ENCODE measurements around the gene SCN5A.

The SCN5A gene

GRCh38 chr3:38689774-38690173 is 40.3 kb upstream of the SCN5A start:
- Histone ChIP-seq H3K4me1 (ENCODE audit: control insufficient read depth in 1 of 2, insufficient read depth in 1 of 2, low read depth in 1 of 2, low read length in 1 of 2) (peaks cover 11 to 13% of the 10 kb centered on the region in 2 experiments), H3K27ac (no peak overlapping the region), H3K9me3 (no peaks in the 10 kb centered on the region), H3K4me3 (ENCODE audit: low read depth in 1 of 2, low read length in 1 of 2) (no peak overlapping the region), H3K27me3 (no peaks in the 10 kb centered on the region), H3K36me3 (no peaks in the 10 kb centered on the region)
- no peak for TF ChIP-seq CTCF (IDR thresholded peaks at IDR 0.05)

- Histone ChIP-seq H3K4me3 (ENCODE audit: low read depth in 1 of 2, low read length in 1 of 2) (no peak overlapping the region), H3K9me3 (no peaks in the 10 kb centered on the region), H3K4me1 (ENCODE audit: control insufficient read depth in 1 of 2, insufficient read depth in 1 of 2, low read depth in 1 of 2, low read length in 1 of 2) (peaks cover 13 to 16% of the 10 kb centered on the region in 2 experiments), H3K27ac (no peak overlapping the region), H3K27me3 (no peaks in the 10 kb centered on the region), H3K36me3 (no peaks in the 10 kb centered on the region)
- no peak for TF ChIP-seq CTCF (IDR thresholded peaks at IDR 0.05)
Measured at GRCh38 chr3:38689346-38689745, 39.9 kb upstream of the SCN5A start.

GRCh38 chr3:38687321-38687720 is 37.8 kb upstream of the SCN5A start:
- no peaks in the 10 kb centered on the region for H3K36me3 ChIP-seq
- H3K27me3 ChIP-seq = no peaks in the 10 kb centered on the region
- no peak for TF ChIP-seq CTCF (IDR thresholded peaks at IDR 0.05)
- peaks cover 24% of the 10 kb centered on the region in 2 experiments for H3K4me1 ChIP-seq (ENCODE audit: control insufficient read depth in 1 of 2, insufficient read depth in 1 of 2, low read depth in 1 of 2, low read length in 1 of 2)
- no peak overlapping the region for H3K27ac ChIP-seq
- H3K9me3 ChIP-seq = no peaks in the 10 kb centered on the region
- no peak overlapping the region for H3K4me3 ChIP-seq (ENCODE audit: low read depth in 1 of 2, low read length in 1 of 2)

GRCh38 chr3:38684546-38684945 is 35.1 kb upstream of the SCN5A start:
- Histone ChIP-seq H3K27ac (no peak overlapping the region), H3K9me3 (no peaks in the 10 kb centered on the region), H3K27me3 (no peaks in the 10 kb centered on the region), H3K4me3 (ENCODE audit: low read depth in 1 of 2, low read length in 1 of 2) (no peak overlapping the region), H3K36me3 (no peaks in the 10 kb centered on the region), H3K4me1 (ENCODE audit: control insufficient read depth in 1 of 2, insufficient read depth in 1 of 2, low read depth in 1 of 2, low read length in 1 of 2) (peaks cover 38% of the 10 kb centered on the region in 2 experiments)
- no peak for TF ChIP-seq CTCF (IDR thresholded peaks at IDR 0.05)

- Histone ChIP-seq H3K27me3 (peaks cover 18% of the 10 kb centered on the region), H3K4me1 (ENCODE audit: control insufficient read depth in 1 of 2, insufficient read depth in 1 of 2, low read depth in 1 of 2, low read length in 1 of 2) (no peaks in the 10 kb centered on the region), H3K27ac (no peak overlapping the region), H3K36me3 (no peaks in the 10 kb centered on the region), H3K4me3 (ENCODE audit: low read depth in 1 of 2, low read length in 1 of 2) (no peak overlapping the region), H3K9me3 (no peaks in the 10 kb centered on the region)
- no peak for TF ChIP-seq CTCF (IDR thresholded peaks at IDR 0.05)
Measured at GRCh38 chr3:38669668-38670067, 20.2 kb upstream of the SCN5A start.

GRCh38 chr3:38662544-38662943 is 13.1 kb upstream of the SCN5A start:
- no peak for TF ChIP-seq CTCF (IDR thresholded peaks at IDR 0.05)
- H3K4me1 ChIP-seq (ENCODE audit: control insufficient read depth in 1 of 2, insufficient read depth in 1 of 2, low read depth in 1 of 2, low read length in 1 of 2) = no peaks in the 10 kb centered on the region
- H3K9me3 ChIP-seq = peaks cover 6% of the 10 kb centered on the region
- H3K4me3 ChIP-seq (ENCODE audit: low read depth in 1 of 2, low read length in 1 of 2) = no peak overlapping the region
- peaks cover 26% of the 10 kb centered on the region for H3K27me3 ChIP-seq
- no peaks in the 10 kb centered on the region for H3K36me3 ChIP-seq
- H3K27ac ChIP-seq = no peak overlapping the region

All from neutrophil (primary cell).